Thoracic aorta (tissue), 2 donors: ENCODE measurements around the gene HEATR1. TPM values are rescaled to one million over a fixed set of nuclear protein-coding genes. Genes with fewer than 3 reads are reported as not detected.

ENCODE experiments used
- ATAC-seq: fragments of 150-250 bp; one replicate; pipeline ENCODE4 v1.8.0; 2017; ENCODE audit warnings: low read depth; ENCODE audit not compliant: insufficient number of reproducible peaks, low FRiP score
- DNase-seq: peaks from one replicate; pipeline ENCODE4 v3.0.0-alpha.2; 2020; ENCODE audit warnings: low spot score
- H3K27ac ChIP-seq, 2 donors: fragments of 200-600 bp; sonication (generic); 1 replicate in 1 of 2; 2 replicates in 1 of 2; pipeline ENCODE4 v1.5.1; 2016; ENCODE audit warnings: mild to moderate bottlenecking in 2 of 2, moderate library complexity in 2 of 2
- H3K27me3 ChIP-seq: fragments of 200-600 bp; sonication (generic); replicated peaks from 2 replicates; pipeline ENCODE4 v1.6.0; 2016; ENCODE audit warnings: mild to moderate bottlenecking; ENCODE audit not compliant: insufficient read depth
- H3K36me3 ChIP-seq: fragments of 200-600 bp; sonication (generic); one replicate; pipeline ENCODE4 v1.5.1; 2016
- H3K4me1 ChIP-seq, 2 donors: fragments of 200-600 bp; sonication (generic); 1 replicate in 1 of 2; 2 replicates in 1 of 2; pipeline versions ENCODE4 v1.5.1 to v1.6.0; 2016; ENCODE audit warnings: low read depth in 2 of 2, mild to moderate bottlenecking in 1 of 2; ENCODE audit not compliant: control insufficient read depth in 1 of 2
- H3K4me3 ChIP-seq: fragments of 200-600 bp; sonication (generic); 2 replicates; pipeline ENCODE4 v1.5.1; 2016; ENCODE audit warnings: mild to moderate bottlenecking
- H3K9me3 ChIP-seq: fragments of 200-600 bp; sonication (generic); 2 replicates; pipeline ENCODE4 v1.5.1; 2016
- total RNA-seq, 2 donors: library from RNA; depleted of rRNA; stranded (reverse); fragments of >200 nt; gene quantifications; one replicate each; pipeline versions ENCODE4 v1.1.0 to v1.2.3, GENCODE V29; 2016
- TF ChIP-seq, protein P1 (sequence below): fragments of 200-600 bp; sonication (generic); IDR thresholded peaks from one replicate; pipeline ENCODE4 v1.5.1; 2019; ENCODE audit warnings: antibody characterized with exemption

The HEATR1 gene
- total RNA-seq, 2 donors from 2014 or later, result 15.6 to 43.5 TPM

DNA sequence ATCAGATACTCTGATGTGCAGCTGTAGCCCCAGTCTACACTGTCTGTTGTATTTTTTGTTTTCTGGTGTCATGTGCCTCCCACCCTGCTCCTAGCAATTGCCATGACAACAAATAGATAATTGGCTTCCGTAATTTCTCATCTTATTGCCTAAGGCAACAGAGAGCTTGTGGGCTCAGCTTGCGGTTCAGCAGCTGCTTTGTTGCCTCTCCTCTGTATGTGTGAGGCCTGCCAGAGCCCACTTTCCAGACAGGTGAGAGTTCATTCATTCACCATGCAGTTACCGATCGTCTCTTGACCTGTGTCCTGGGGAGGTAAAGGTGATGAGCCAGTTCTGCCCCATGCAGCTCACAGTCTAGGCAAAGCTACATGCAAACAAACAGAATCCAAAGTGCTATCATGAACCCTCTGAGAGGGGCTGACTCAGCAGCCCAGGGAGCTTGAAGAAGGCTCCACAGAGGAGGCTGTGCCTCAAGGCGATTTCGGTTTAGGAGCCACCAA is 68.6 kb downstream of the HEATR1 start:
- no peak for ATAC-seq
- no peak overlapping the region for H3K4me3 ChIP-seq
- TF ChIP-seq, protein P1, sequence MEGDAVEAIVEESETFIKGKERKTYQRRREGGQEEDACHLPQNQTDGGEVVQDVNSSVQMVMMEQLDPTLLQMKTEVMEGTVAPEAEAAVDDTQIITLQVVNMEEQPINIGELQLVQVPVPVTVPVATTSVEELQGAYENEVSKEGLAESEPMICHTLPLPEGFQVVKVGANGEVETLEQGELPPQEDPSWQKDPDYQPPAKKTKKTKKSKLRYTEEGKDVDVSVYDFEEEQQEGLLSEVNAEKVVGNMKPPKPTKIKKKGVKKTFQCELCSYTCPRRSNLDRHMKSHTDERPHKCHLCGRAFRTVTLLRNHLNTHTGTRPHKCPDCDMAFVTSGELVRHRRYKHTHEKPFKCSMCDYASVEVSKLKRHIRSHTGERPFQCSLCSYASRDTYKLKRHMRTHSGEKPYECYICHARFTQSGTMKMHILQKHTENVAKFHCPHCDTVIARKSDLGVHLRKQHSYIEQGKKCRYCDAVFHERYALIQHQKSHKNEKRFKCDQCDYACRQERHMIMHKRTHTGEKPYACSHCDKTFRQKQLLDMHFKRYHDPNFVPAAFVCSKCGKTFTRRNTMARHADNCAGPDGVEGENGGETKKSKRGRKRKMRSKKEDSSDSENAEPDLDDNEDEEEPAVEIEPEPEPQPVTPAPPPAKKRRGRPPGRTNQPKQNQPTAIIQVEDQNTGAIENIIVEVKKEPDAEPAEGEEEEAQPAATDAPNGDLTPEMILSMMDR, result no peak
- H3K27ac ChIP-seq, result no peak overlapping the region
- no peaks in the 10 kb centered on the region for H3K27me3 ChIP-seq
- peaks cover 24% of the 10 kb centered on the region for H3K36me3 ChIP-seq
- peaks cover 0 to 7% of the 10 kb centered on the region in 2 donors for H3K4me1 ChIP-seq
- H3K9me3 ChIP-seq, result no peaks in the 10 kb centered on the region
- DNase-seq, result no peak

DNA sequence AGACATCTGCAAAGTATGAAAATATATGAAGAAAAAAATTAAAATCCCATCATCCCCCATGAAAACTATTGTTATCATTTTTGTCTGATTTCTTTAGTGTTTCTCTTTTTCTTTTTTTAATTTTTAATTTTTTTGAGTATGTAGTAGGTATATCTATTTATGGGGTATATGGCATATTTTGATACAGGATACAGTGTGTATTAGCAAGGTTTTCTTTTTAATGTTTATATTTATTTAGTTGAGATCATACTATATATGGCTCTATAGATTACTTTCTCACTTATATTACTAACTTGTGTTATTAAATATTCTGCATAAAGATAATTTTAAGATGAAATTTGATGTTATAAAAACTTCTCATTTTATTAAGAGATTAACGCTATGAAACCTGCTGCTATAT is 69.1 kb downstream of the HEATR1 start:
- Histone ChIP-seq H3K4me3 (no peak overlapping the region), H3K27me3 (no peaks in the 10 kb centered on the region), H3K27ac (no peak overlapping the region), H3K9me3 (no peaks in the 10 kb centered on the region), H3K4me1 (peaks cover 0 to 7% of the 10 kb centered on the region in 2 donors), H3K36me3 (peaks cover 19% of the 10 kb centered on the region)
- DNase-seq (no peak), ATAC-seq (no peak)
- TF ChIP-seq, protein P1, result no peak

DNA sequence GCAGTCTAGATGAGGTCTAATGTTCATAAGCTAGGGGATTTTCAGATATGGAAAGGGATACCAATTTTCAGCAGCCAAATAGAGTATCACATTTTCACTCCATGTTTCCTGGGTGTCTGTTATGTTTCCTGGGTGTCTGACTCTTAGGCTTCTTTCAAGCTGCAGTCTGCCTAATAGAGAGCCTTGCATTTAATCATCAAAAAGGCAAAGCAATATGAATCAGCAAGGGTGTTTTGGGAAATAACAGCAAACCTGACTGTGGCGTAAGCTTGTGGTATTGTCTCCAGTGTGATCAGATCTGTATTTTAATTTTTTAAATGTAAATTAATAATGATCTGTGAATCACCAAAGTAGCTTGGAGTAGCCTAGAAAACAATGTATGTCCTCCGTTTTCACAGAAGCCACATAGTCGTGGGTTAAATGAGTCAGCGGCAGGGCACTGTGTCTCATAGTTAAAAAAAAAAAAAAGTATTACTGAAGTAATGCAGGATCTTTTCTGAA is 70.1 kb downstream of the HEATR1 start:
- Histone ChIP-seq H3K36me3 (peaks cover 10% of the 10 kb centered on the region), H3K9me3 (no peaks in the 10 kb centered on the region), H3K27me3 (no peaks in the 10 kb centered on the region), H3K4me3 (no peak overlapping the region), H3K4me1 (peaks cover 0 to 7% of the 10 kb centered on the region in 2 donors), H3K27ac (no peak overlapping the region)
- TF ChIP-seq, protein P1, result no peak
- ATAC-seq (no peak), DNase-seq (no peak)

DNA sequence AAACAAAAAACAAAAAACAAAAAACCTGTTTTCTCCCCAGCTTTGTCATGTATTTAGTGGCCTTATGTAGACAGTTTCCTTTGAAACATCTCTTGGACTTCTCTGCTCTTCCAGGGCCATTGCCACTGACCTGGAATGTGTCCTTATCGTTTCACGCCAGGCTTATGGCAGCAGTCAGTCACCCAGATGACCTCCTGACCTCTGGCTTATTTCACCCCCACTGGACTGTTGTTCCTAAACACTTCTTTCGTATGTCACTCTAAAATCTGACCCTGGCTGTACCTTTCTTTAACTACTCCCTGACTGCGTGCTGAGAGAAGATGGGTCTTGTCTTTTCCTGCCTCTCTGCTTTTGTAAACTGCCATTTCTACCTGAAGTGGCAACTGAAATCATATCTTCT is 71.5 kb downstream of the HEATR1 start:
- H3K4me1 ChIP-seq, result peaks cover 0 to 7% of the 10 kb centered on the region in 2 donors
- no peak overlapping the region for H3K4me3 ChIP-seq
- H3K36me3 ChIP-seq, result no peaks in the 10 kb centered on the region
- TF ChIP-seq, protein P1, result no peak
- no peaks in the 10 kb centered on the region for H3K9me3 ChIP-seq
- no peak overlapping the region for H3K27ac ChIP-seq
- H3K27me3 ChIP-seq, result no peaks in the 10 kb centered on the region
- DNase-seq (no peak), ATAC-seq (no peak)

DNA sequence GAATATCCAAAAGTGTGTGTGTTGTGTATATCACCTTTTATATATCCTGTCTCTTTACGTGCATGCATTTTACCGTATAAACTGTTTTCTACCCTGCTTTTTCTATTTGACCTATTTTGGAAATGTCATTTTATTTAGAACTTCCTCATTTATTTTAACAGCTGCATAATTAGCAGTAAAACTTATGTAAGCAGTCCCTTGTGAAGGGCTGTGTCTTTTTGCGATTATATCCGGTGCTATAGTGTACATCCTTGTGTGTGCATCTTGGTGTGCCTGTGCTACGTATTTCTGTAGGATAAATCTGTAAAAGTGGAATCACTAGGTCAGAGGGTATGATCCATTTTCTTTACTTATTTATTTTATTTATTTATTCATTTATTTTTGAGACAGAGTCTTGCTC is 73.4 kb downstream of the HEATR1 start:
- Histone ChIP-seq H3K4me1 (peaks cover 0 to 7% of the 10 kb centered on the region in 2 donors), H3K27me3 (no peaks in the 10 kb centered on the region), H3K4me3 (no peak overlapping the region), H3K27ac (no peak overlapping the region), H3K36me3 (peaks cover 6% of the 10 kb centered on the region), H3K9me3 (no peaks in the 10 kb centered on the region)
- DNase-seq (no peak), ATAC-seq (no peak)
- TF ChIP-seq, protein P1, result no peak
